Endothelial cell of umbilical vein (primary cell): ENCODE measurements around the gene CITED2. TPM values are rescaled to one million over a fixed set of nuclear protein-coding genes. Genes with fewer than 3 reads are reported as not detected.

Experiments used
- BruUV-seq: library from RNA; stranded (reverse); fragments of 400-500 nt; replicated peaks from 2 replicates; lab custom pipeline; 2021; lab: Mats Ljungman, UMichigan
- CTCF ChIA-PET: fragments of 300-600, 350-600 bp; sonication (Branson Sonifier 250); formaldehyde crosslinking; loops from one replicate; lab custom pipeline; 2021; ENCODE audit warnings: antibody characterized with exemption, inconsistent platforms; lab: Charles Lee
- POLR2A ChIA-PET: fragments of 300-600, 350-600 bp; sonication (Branson Sonifier 250); formaldehyde crosslinking; loops from one replicate; lab custom pipeline; 2021; ENCODE audit warnings: antibody characterized with exemption, inconsistent platforms; lab: Charles Lee
- DNase-seq: peaks from one replicate; pipeline ENCODE4 v3.0.0-alpha.2; 2011; ENCODE audit warnings: low read depth, low spot score
- FAIRE-seq: peaks from 2 replicates; lab custom pipeline; 2011; peaks lifted over from hg19 to GRCh38; lab: Jason Lieb, UNC
- H2AFZ ChIP-seq: 2 replicates; pipeline ENCODE4 v1.6.0; 2012; ENCODE audit warnings: low read depth, low read length, control low read depth, inconsistent platforms
- H3K27ac ChIP-seq: 2 replicates; pipeline ENCODE4 v1.5.1; 2011; ENCODE audit warnings: low read depth, mild to moderate bottlenecking, control low read depth, low read length, moderate library complexity; ENCODE audit not compliant: insufficient read depth
- H3K27me3 ChIP-seq, 2 experiments: 2 replicates each; pipeline versions ENCODE4 v1.6.0 to v1.6.1; 2011; ENCODE audit warnings: low read length in 2 of 2, mixed read lengths in 1 of 2; ENCODE audit not compliant: control insufficient read depth in 2 of 2, insufficient read depth in 2 of 2
- H3K36me3 ChIP-seq, 2 experiments: 2 replicates in 1 of 2; 3 replicates in 1 of 2; pipeline ENCODE4 v1.5.1; 2011; ENCODE audit warnings: low read length in 2 of 2, mild to moderate bottlenecking in 1 of 2, moderate library complexity in 1 of 2; ENCODE audit not compliant: control insufficient read depth in 2 of 2, insufficient read depth in 2 of 2; ENCODE audit errors: extremely low read depth in 1 of 2
- H3K4me1 ChIP-seq: 3 replicates; pipeline ENCODE4 v1.5.1; 2011; ENCODE audit warnings: mild to moderate bottlenecking, low read length; ENCODE audit not compliant: control insufficient read depth, insufficient read depth; ENCODE audit errors: extremely low read depth
- H3K4me2 ChIP-seq: 2 replicates; pipeline ENCODE4 v1.6.1; 2011; ENCODE audit warnings: low read length, control low read depth, mixed read lengths; ENCODE audit not compliant: insufficient read depth
- H3K4me3 ChIP-seq, 3 experiments: fragments of 200-600 bp in 1 of 3; sonication (generic), shearing (Covaris generic) in 1 of 3; replicated peaks in 1 of 3; 2 replicates each; pipeline ENCODE4 v1.5.1; 2011 to 2016; ENCODE audit warnings: control low read depth in 3 of 3, low read length in 3 of 3, mild to moderate bottlenecking in 2 of 3, inconsistent platforms in 1 of 3, low read depth in 1 of 3, moderate library complexity in 1 of 3; ENCODE audit not compliant: insufficient read depth in 1 of 3
- H3K79me2 ChIP-seq: 2 replicates; pipeline ENCODE4 v1.6.0; 2012; ENCODE audit warnings: low read length, inconsistent platforms; ENCODE audit not compliant: control insufficient read depth, insufficient read depth
- H3K9ac ChIP-seq: replicated peaks from 2 replicates; pipeline ENCODE3; 2011; ENCODE audit warnings: low read length, control low read depth; ENCODE audit not compliant: insufficient read depth; ENCODE audit errors: extremely low read depth
- H3K9me1 ChIP-seq: replicated peaks from 3 replicates; pipeline ENCODE4 v1.6.0; 2011; ENCODE audit warnings: mild to moderate bottlenecking, low read length; ENCODE audit not compliant: control insufficient read depth, insufficient read depth; ENCODE audit errors: extremely low read depth
- H3K9me3 ChIP-seq: replicated peaks from 2 replicates; pipeline ENCODE4 v1.5.1; 2012; ENCODE audit warnings: low read length, inconsistent platforms; ENCODE audit not compliant: control insufficient read depth, insufficient read depth
- H4K20me1 ChIP-seq: replicated peaks from 2 replicates; pipeline ENCODE3; 2011; ENCODE audit warnings: mild to moderate bottlenecking, low read length; ENCODE audit not compliant: control insufficient read depth, insufficient read depth; ENCODE audit errors: extremely low read depth
- CTCF ChIP-seq, 2 donors: IDR thresholded peaks; 1 replicate in 1 of 2; 2 replicates in 1 of 2; pipeline ENCODE4 v1.5.1; 2011; ENCODE audit warnings: low read length in 2 of 2, mild to moderate bottlenecking in 2 of 2, moderate library complexity in 2 of 2, control low read depth in 1 of 2, inconsistent platforms in 1 of 2, low read depth in 1 of 2; ENCODE audit not compliant: insufficient read depth in 1 of 2; ENCODE audit errors: extremely low read depth in 1 of 2
- EZH2 ChIP-seq: IDR thresholded peaks from 2 replicates; pipeline ENCODE4 v1.6.1; 2012; ENCODE audit warnings: borderline replicate concordance, low read depth, mild to moderate bottlenecking, moderate library complexity, low read length, inconsistent platforms; ENCODE audit not compliant: severe bottlenecking
- GATA2 ChIP-seq: IDR thresholded peaks from 2 replicates; pipeline ENCODE4 v1.7.0; 2011; ENCODE audit warnings: low read depth, mild to moderate bottlenecking, moderate library complexity, mixed read lengths, low read length; ENCODE audit not compliant: insufficient read length, insufficient read depth
- JUN ChIP-seq: IDR thresholded peaks from 2 replicates; pipeline ENCODE4 v1.6.1; 2011; ENCODE audit warnings: borderline replicate concordance, low read depth; ENCODE audit not compliant: insufficient read length, insufficient read depth
- MAX ChIP-seq: IDR thresholded peaks from 2 replicates; pipeline ENCODE4 v1.6.1; 2011; ENCODE audit not compliant: insufficient read depth, insufficient read length
- POLR2A ChIP-seq: IDR thresholded peaks from 2 replicates; pipeline ENCODE4 v1.6.1; 2012; ENCODE audit warnings: low read depth, mild to moderate bottlenecking, control low read depth, low read length
- POLR2AphosphoS5 ChIP-seq: IDR thresholded peaks from 2 replicates; pipeline ENCODE4 v1.6.1; 2012; ENCODE audit warnings: low read depth, mild to moderate bottlenecking, control low read depth, low read length, moderate library complexity; ENCODE audit not compliant: insufficient read depth
- dilution Hi-C: fragments of 300-500 bp; cut with MboI; formaldehyde crosslinking; loops from one replicate; pipeline ENCODE4 v1.15.0; 2019; ENCODE audit warnings: low sequenced_read_pairs; ENCODE audit not compliant: extremely low pct_ligation_motif_present
- intact Hi-C: fragments of 100-400 bp; cut with micrococcal nuclease; formaldehyde crosslinking; loops from one replicate; pipeline ENCODE4 v1.10.0; 2022
- polyA plus RNA-seq, 4 experiments: library from polyadenylated mRNA; depleted of rRNA in 3 of 4; stranded (reverse) in 3 of 4; unstranded in 1 of 4; fragments of >200 nt; gene quantifications; 2 replicates each; pipeline versions ENCODE4 v1.2.1 to v1.2.3, GENCODE V29; 2011 to 2012; ENCODE audit warnings: missing spikeins in 1 of 4
- total RNA-seq: library from RNA; stranded (reverse); gene quantifications from 2 replicates; pipeline ENCODE4 v1.2.3, GENCODE V29; 2021

The CITED2 gene
- total and polyA plus RNA-seq, 2 donors (not counting 3 experiments of a cell fraction or from before 2014, with no cell fraction given), result 81.1 to 85.7 TPM

- no peak overlapping the region for H2AFZ ChIP-seq
- H3K9me3 ChIP-seq, result no peaks in the 10 kb centered on the region
- H3K9ac ChIP-seq, result peak overlapping the region; percentile 95
- FAIRE-seq (no peak), DNase-seq (peak; percentile 27)
- no peaks in the 10 kb centered on the region for H3K36me3 ChIP-seq
- peaks cover 49% of the 10 kb centered on the region for H3K4me1 ChIP-seq
- dilution Hi-C loops, result no loop called here
- H3K27ac ChIP-seq, result peak overlapping the region; percentile 58
- H4K20me1 ChIP-seq, result no peaks in the 10 kb centered on the region
- peak overlapping the region; percentile 92 for H3K4me2 ChIP-seq
- H3K79me2 ChIP-seq, result peaks cover 33% of the 10 kb centered on the region
- POLR2A ChIA-PET, result interaction anchor here (0.8 to 4.2 kb wide), 2 partner anchors 393 to 854 kb away, joined by 3 to 29 read pairs; no protein-coding TSS in a partner anchor
- H3K27me3 ChIP-seq, result no peaks in the 10 kb centered on the region
- H3K4me3 ChIP-seq, result peak overlapping the region; percentile 32 to 97 (median 36)
- BruUV-seq, result no TSS peak
- no peak for TF ChIP-seq JUN
- TF ChIP-seq GATA2, result no peak
- TF ChIP-seq CTCF (IDR thresholded peaks at IDR 0.05; ENCODE audit: extremely low read depth in 1 of 2, insufficient read depth in 1 of 2, low read depth in 1 of 2, low read length in 2 of 2), result no peak
- no peak for TF ChIP-seq EZH2
- no peak for TF ChIP-seq MAX
- TF ChIP-seq POLR2A, result no peak
- no peak for TF ChIP-seq POLR2AphosphoS5
- CTCF ChIA-PET, result interaction anchor here (0.9 to 1.3 kb wide), 2 partner anchors 152 to 1550 kb away, joined by 3 to 4 read pairs; no protein-coding TSS in a partner anchor
- no peaks in the 10 kb centered on the region for H3K9me1 ChIP-seq
- intact Hi-C loops, result loop anchor here (1.0 to 10.0 kb wide), 7 partner anchors 556 to 1953 kb away; no protein-coding TSS in a partner anchor
These were observed 2.8 kb downstream of the CITED2 start for GRCh38 chr6:139371421-139372203.
